HEK293 (cell line): ENCODE results near the gene PTPRO.

Source experiments
- CTCF ChIA-PET: fragments of 350-600 bp; formaldehyde crosslinking; extraction: SDS; loops from one replicate; lab custom pipeline; 2021; ENCODE audit warnings: antibody characterized with exemption; lab: Yijun Ruan, JAX
- POLR2A ChIA-PET: fragments of 300-600 bp; formaldehyde crosslinking; extraction: SDS; loops from one replicate; lab custom pipeline; 2020; ENCODE audit warnings: antibody characterized with exemption, inconsistent platforms; lab: Yijun Ruan, JAX
- H3K27ac ChIP-seq: fragments of 200-500 bp; sonication (Bioruptor generic); 2 replicates; pipeline ENCODE4 v1.5.1; 2014; ENCODE audit warnings: low read depth, low read length, control low read depth, inconsistent platforms; ENCODE audit errors: extremely low read depth
- H3K36me3 ChIP-seq, 2 experiments: fragments of 200-500 bp in 1 of 2; sonication (Bioruptor generic) in 1 of 2; 1 replicate in 1 of 2; 2 replicates in 1 of 2; pipeline ENCODE4 v1.5.1; 2014 to 2017; ENCODE audit warnings: inconsistent platforms in 2 of 2, low read length in 2 of 2; ENCODE audit not compliant: control insufficient read depth in 2 of 2, insufficient read depth in 1 of 2
- H3K4me1 ChIP-seq: fragments of 200-500 bp; sonication (Bioruptor generic); 2 replicates; pipeline ENCODE4 v1.5.1; 2014; ENCODE audit warnings: mild to moderate bottlenecking, low read length, inconsistent platforms; ENCODE audit not compliant: control insufficient read depth, insufficient read depth
- H3K4me3 ChIP-seq: 2 replicates; pipeline ENCODE4 v1.5.1; 2011; ENCODE audit warnings: low read depth, mild to moderate bottlenecking, control low read depth, low read length, moderate library complexity
- H3K9me3 ChIP-seq: fragments of 200-500 bp; sonication (Bioruptor generic); 2 replicates; pipeline ENCODE4 v1.5.1; 2014; ENCODE audit warnings: low read depth, low read length, inconsistent platforms; ENCODE audit not compliant: control insufficient read depth, insufficient read depth
- GFI1B ChIP-seq: fragments of 450-650 bp; formaldehyde crosslinking; IDR thresholded peaks from 2 replicates; pipeline ENCODE4 v1.5.1; 2016; ENCODE audit warnings: missing biosample characterization, missing genetic modification characterization
- GLIS1 ChIP-seq: fragments of 450-650 bp; formaldehyde crosslinking; IDR thresholded peaks from 2 replicates; pipeline ENCODE4 v1.5.1; 2016; ENCODE audit warnings: missing biosample characterization, missing genetic modification characterization
- HOXC10 ChIP-seq: sonication (generic); formaldehyde crosslinking; IDR thresholded peaks from 2 replicates; pipeline ENCODE4 v1.8.1; 2023; ENCODE audit warnings: mild to moderate bottlenecking, missing genetic modification reagents
- OSR2 ChIP-seq: fragments of 450-650 bp; formaldehyde crosslinking; IDR thresholded peaks from 2 replicates; pipeline ENCODE4 v1.5.1; 2016; ENCODE audit warnings: missing biosample characterization, missing genetic modification characterization
- SCRT2 ChIP-seq: fragments of 450-650 bp; formaldehyde crosslinking; IDR thresholded peaks from 2 replicates; pipeline ENCODE4 v1.5.1; 2016; ENCODE audit warnings: missing biosample characterization, missing genetic modification characterization
- SP3 ChIP-seq: fragments of 450-650 bp; formaldehyde crosslinking; IDR thresholded peaks from 2 replicates; pipeline ENCODE4 v1.5.1; 2016; ENCODE audit warnings: missing biosample characterization, missing genetic modification characterization
- ZBTB17 ChIP-seq: fragments of 450-650 bp; formaldehyde crosslinking; IDR thresholded peaks from 2 replicates; pipeline ENCODE4 v1.5.1; 2016; ENCODE audit warnings: missing biosample characterization, missing genetic modification characterization
- ZNF10 ChIP-seq: fragments of 450-650 bp; formaldehyde crosslinking; IDR thresholded peaks from 2 replicates; pipeline ENCODE4 v1.5.1; 2017; ENCODE audit warnings: missing biosample characterization, missing genetic modification characterization
- ZNF112 ChIP-seq: fragments of 450-650 bp; formaldehyde crosslinking; IDR thresholded peaks from 2 replicates; pipeline ENCODE4 v1.5.0; 2017; ENCODE audit warnings: missing biosample characterization, missing genetic modification characterization
- ZNF175 ChIP-seq: fragments of 450-650 bp; formaldehyde crosslinking; IDR thresholded peaks from 2 replicates; pipeline ENCODE4 v1.5.1; 2016; ENCODE audit warnings: missing biosample characterization, missing genetic modification characterization
- ZNF335 ChIP-seq: fragments of 450-650 bp; formaldehyde crosslinking; conservative IDR thresholded peaks from 2 replicates; pipeline ENCODE4 v1.5.1; 2016; ENCODE audit warnings: missing biosample characterization, missing genetic modification characterization
- ZNF366 ChIP-seq: fragments of 450-650 bp; formaldehyde crosslinking; conservative IDR thresholded peaks from 2 replicates; pipeline ENCODE4 v1.5.1; 2016; ENCODE audit warnings: missing biosample characterization, missing genetic modification characterization
- ZNF433 ChIP-seq: fragments of 450-650 bp; formaldehyde crosslinking; IDR thresholded peaks from 2 replicates; pipeline ENCODE4 v1.5.1; 2016; ENCODE audit warnings: missing biosample characterization, missing genetic modification characterization, low read depth
- ZNF513 ChIP-seq: fragments of 450-650 bp; IDR thresholded peaks from 2 replicates; pipeline ENCODE4 v1.5.1; 2018; ENCODE audit warnings: missing biosample characterization, missing genetic modification characterization
- ZNF560 ChIP-seq: fragments of 450-650 bp; formaldehyde crosslinking; IDR thresholded peaks from 2 replicates; pipeline ENCODE4 v1.5.1; 2017; ENCODE audit warnings: missing biosample characterization, missing genetic modification characterization, borderline replicate concordance
- ZNF600 ChIP-seq: fragments of 450-650 bp; formaldehyde crosslinking; IDR thresholded peaks from 2 replicates; pipeline ENCODE4 v1.5.1; 2016; ENCODE audit warnings: missing biosample characterization, missing genetic modification characterization
- ZNF626 ChIP-seq: fragments of 450-650 bp; sonication (Bioruptor Pico); formaldehyde crosslinking; IDR thresholded peaks from 2 replicates; pipeline ENCODE4 v1.5.1; 2018; ENCODE audit warnings: missing biosample characterization, missing genetic modification characterization, inconsistent platforms
- ZNF664 ChIP-seq: fragments of 450-650 bp; formaldehyde crosslinking; IDR thresholded peaks from 2 replicates; pipeline ENCODE4 v1.5.1; 2016; ENCODE audit warnings: missing biosample characterization, missing genetic modification characterization
- ZNF677 ChIP-seq: fragments of 450-650 bp; IDR thresholded peaks from 2 replicates; pipeline ENCODE4 v1.5.0; 2018; ENCODE audit warnings: missing biosample characterization, mild to moderate bottlenecking, missing genetic modification characterization, moderate library complexity
- ZNF692 ChIP-seq: fragments of 450-650 bp; formaldehyde crosslinking; IDR thresholded peaks from 2 replicates; pipeline ENCODE4 v1.5.1; 2016; ENCODE audit warnings: missing biosample characterization, missing genetic modification characterization
- ZNF776 ChIP-seq: fragments of 450-650 bp; formaldehyde crosslinking; IDR thresholded peaks from 2 replicates; pipeline ENCODE4 v1.5.0; 2017; ENCODE audit warnings: missing biosample characterization, missing genetic modification characterization, borderline replicate concordance
- TF ChIP-seq, protein P1 (sequence below): fragments of 450-650 bp; formaldehyde crosslinking; IDR thresholded peaks from 2 replicates; pipeline ENCODE4 v1.5.1; 2016; ENCODE audit warnings: missing biosample characterization, missing genetic modification characterization
- TF ChIP-seq, protein P2 (sequence below): fragments of 450-650 bp; formaldehyde crosslinking; IDR thresholded peaks from 2 replicates; pipeline ENCODE4 v1.5.1; 2017; ENCODE audit warnings: missing biosample characterization, missing genetic modification characterization

The PTPRO gene

GRCh38 chr12:15599266-15600037 lies 277.1 kb downstream of the PTPRO start:
- ChIA-PET POLR2A (no interaction called here), CTCF (no interaction called here)
- Histone ChIP-seq H3K27ac (no peak overlapping the region), H3K4me3 (no peak overlapping the region), H3K36me3 (no peaks in the 10 kb centered on the region), H3K9me3 (no peaks in the 10 kb centered on the region)
- TF ChIP-seq, protein P1, sequence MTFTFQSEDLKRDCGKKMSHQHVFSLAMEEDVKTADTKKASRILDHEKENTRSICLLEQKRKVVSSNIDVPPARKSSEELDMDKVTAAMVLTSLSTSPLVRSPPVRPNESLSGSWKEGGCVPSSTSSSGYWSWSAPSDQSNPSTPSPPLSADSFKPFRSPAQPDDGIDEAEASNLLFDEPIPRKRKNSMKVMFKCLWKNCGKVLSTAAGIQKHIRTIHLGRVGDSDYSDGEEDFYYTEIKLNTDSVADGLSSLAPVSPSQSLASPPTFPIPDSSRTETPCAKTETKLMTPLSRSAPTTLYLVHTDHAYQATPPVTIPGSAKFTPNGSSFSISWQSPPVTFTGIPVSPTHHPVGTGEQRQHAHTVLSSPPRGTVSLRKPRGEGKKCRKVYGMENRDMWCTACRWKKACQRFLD (tag by site-specific recombination) = no peak
- TF ChIP-seq, protein P2, sequence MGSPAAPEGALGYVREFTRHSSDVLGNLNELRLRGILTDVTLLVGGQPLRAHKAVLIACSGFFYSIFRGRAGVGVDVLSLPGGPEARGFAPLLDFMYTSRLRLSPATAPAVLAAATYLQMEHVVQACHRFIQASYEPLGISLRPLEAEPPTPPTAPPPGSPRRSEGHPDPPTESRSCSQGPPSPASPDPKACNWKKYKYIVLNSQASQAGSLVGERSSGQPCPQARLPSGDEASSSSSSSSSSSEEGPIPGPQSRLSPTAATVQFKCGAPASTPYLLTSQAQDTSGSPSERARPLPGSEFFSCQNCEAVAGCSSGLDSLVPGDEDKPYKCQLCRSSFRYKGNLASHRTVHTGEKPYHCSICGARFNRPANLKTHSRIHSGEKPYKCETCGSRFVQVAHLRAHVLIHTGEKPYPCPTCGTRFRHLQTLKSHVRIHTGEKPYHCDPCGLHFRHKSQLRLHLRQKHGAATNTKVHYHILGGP (tag by site-specific recombination) = peak; percentile 95
- TF ChIP-seq ZBTB17 (tag by site-specific recombination) = peak; percentile 31; the same call in 1 of the 2 replicates
- TF ChIP-seq ZNF366 (tag by site-specific recombination) = 0 out of 2 replicates have a peak, but pooled peaks have one; percentile 16
- no peak for TF ChIP-seq ZNF626 (tag by site-specific recombination)
- peak; percentile 34; the same call in 1 of the 2 replicates for TF ChIP-seq ZNF335 (tag by site-specific recombination)
- peak; percentile 72 for TF ChIP-seq ZNF692 (tag by site-specific recombination)
- no peak for TF ChIP-seq ZNF112
- TF ChIP-seq ZNF600 (tag by site-specific recombination) = 0 out of 2 replicates have a peak, but pooled peaks have one; percentile 14
- no peak for TF ChIP-seq OSR2
- TF ChIP-seq ZNF664 (tag by site-specific recombination) = no peak
- peak; percentile 52; the same call in 1 of the 2 replicates for TF ChIP-seq SCRT2 (tag by site-specific recombination)
- TF ChIP-seq, all 188 proteins: peak for 7
- H3K4me1 ChIP-seq = peaks cover 7% of the 10 kb centered on the region; the same call in 1 of the 2 replicates

- TF ChIP-seq ZNF513 (tag by site-specific recombination) = no peak
- no peak for TF ChIP-seq ZNF776 (tag by site-specific recombination)
- TF ChIP-seq ZNF10 = no peak
- TF ChIP-seq HOXC10 (CRISPR knock-in tag) = no peak
- no peak for TF ChIP-seq SCRT2 (tag by site-specific recombination)
- no peak for TF ChIP-seq SP3 (tag by site-specific recombination)
- TF ChIP-seq ZNF175 (tag by site-specific recombination) = no peak
- no peak for TF ChIP-seq GFI1B
- TF ChIP-seq ZNF433 (tag by site-specific recombination) = no peak
- TF ChIP-seq GLIS1 (tag by site-specific recombination) = no peak
- no peak for TF ChIP-seq ZNF677 (tag by site-specific recombination)
- TF ChIP-seq ZNF560 (tag by site-specific recombination) = no peak
- no peak overlapping the region for H3K27ac ChIP-seq
- H3K4me3 ChIP-seq = no peak overlapping the region
- ChIA-PET POLR2A (no interaction called here), CTCF (interaction anchor here (0.5 kb wide), 1 partner anchor 362 kb away, joined by 3 read pairs; no protein-coding TSS in a partner anchor)
- peaks cover 7% of the 10 kb centered on the region; the same call in 1 of the 2 replicates for H3K4me1 ChIP-seq
- H3K9me3 ChIP-seq = no peaks in the 10 kb centered on the region
- H3K36me3 ChIP-seq = no peaks in the 10 kb centered on the region
These were observed 278.1 kb downstream of the PTPRO start for GRCh38 chr12:15600223-15600935.
